Upper lobe of left lung (tissue), 6 donors: ENCODE results near the gene MLPH. TPM values are rescaled to one million over a fixed set of nuclear protein-coding genes. Genes with fewer than 3 reads are reported as not detected.

ENCODE experiments used
- ATAC-seq, 2 donors: fragments of 200-7000 bp; cut with Tn5 transposase; one replicate each; pipeline ENCODE4 v1.9.1; 2022; ENCODE audit warnings: mild to moderate bottlenecking in 2 of 2, moderate library complexity in 2 of 2; ENCODE audit not compliant: low FRiP score in 2 of 2
- DNase-seq, 2 donors: peaks; one replicate each; pipeline ENCODE4 v3.0.0-alpha.2; 2019 to 2020
- H3K27ac ChIP-seq, 4 donors: fragments of 200-600 bp; sonication (generic); one replicate each; pipeline ENCODE4 v1.5.1; 2016 to 2019
- H3K27me3 ChIP-seq, 4 donors: fragments of 200-600 bp; sonication (generic); one replicate each; pipeline ENCODE4 v1.5.1; 2017 to 2019
- H3K36me3 ChIP-seq, 4 donors: fragments of 200-600 bp; sonication (generic); one replicate each; pipeline ENCODE4 v1.5.1; 2016 to 2019
- H3K4me1 ChIP-seq, 4 donors: fragments of 200-600 bp; sonication (generic); one replicate each; pipeline ENCODE4 v1.5.1; 2018 to 2019
- H3K4me3 ChIP-seq, 4 donors: fragments of 200-600 bp; sonication (generic); one replicate each; pipeline ENCODE4 v1.5.1; 2017 to 2019; ENCODE audit warnings: mild to moderate bottlenecking in 2 of 4, moderate library complexity in 1 of 4
- H3K9me3 ChIP-seq, 4 donors: fragments of 200-600 bp; sonication (generic); one replicate each; pipeline ENCODE4 v1.5.1; 2018 to 2019
- CTCF ChIP-seq, 6 experiments: fragments of 450-650 bp in 4 of 6; fragments of 200-600 bp in 2 of 6; sonication (generic) in 2 of 6; IDR thresholded peaks; one replicate each; pipeline ENCODE4 v1.5.1; 2016 to 2019; ENCODE audit warnings: antibody characterized with exemption in 6 of 6
- EP300 ChIP-seq, 4 donors: sonication (generic); formaldehyde crosslinking; IDR thresholded peaks; one replicate each; pipeline ENCODE4 v1.5.1; 2017; ENCODE audit warnings: antibody characterized with exemption in 4 of 4, control low read depth in 2 of 4
- POLR2A ChIP-seq, 4 donors: fragments of 450-650 bp; IDR thresholded peaks; one replicate each; pipeline ENCODE4 v1.5.1; 2016 to 2017; ENCODE audit warnings: antibody characterized with exemption in 4 of 4, mild to moderate bottlenecking in 2 of 4
- POLR2AphosphoS5 ChIP-seq, 2 donors: sonication (generic); formaldehyde crosslinking; IDR thresholded peaks; one replicate each; pipeline ENCODE4 v1.5.1; 2017; ENCODE audit warnings: antibody characterized with exemption in 2 of 2
- WGBS, 2 donors: methylation state at CpG; one replicate each; pipeline ENCODE4 v1.1.5; 2017 to 2018; 5-methylcytosine and 5-hydroxymethylcytosine counted together
- total RNA-seq, 6 donors: library from RNA; depleted of rRNA in 4 of 6; stranded (reverse); fragments of >200 nt in 4 of 6; gene quantifications; one replicate each; pipeline versions ENCODE4 v1.1.0 to v1.2.1, GENCODE V29; 2016 to 2021
- donor health status: DM: no; HTN: no; CAD: no; lungs with moderate emphysema.
- donor health status: DM: no; HTN: yes; CAD: no; lungs with severe emphysema.

Gene MLPH
- total RNA-seq, 6 donors from 2014 or later = 289 to 1,452 (median 502) TPM

- WGBS, 2 donors = 56 to 59% methylated on average over 4 of the region's 4 CpGs
- Histone ChIP-seq H3K27ac (peak overlapping the region in 2 of 4 donors; percentile 88 to 92), H3K4me3 (no peak overlapping the region), H3K9me3 (no peaks in the 10 kb centered on the region), H3K4me1 (peaks cover 15 to 52% (median 33%) of the 10 kb centered on the region in 4 donors), H3K27me3 (no peaks in the 10 kb centered on the region), H3K36me3 (no peaks in the 10 kb centered on the region)
- DNase-seq (no peak), ATAC-seq (no peak)
- TF ChIP-seq EP300 (IDR thresholded peaks at IDR 0.05) = no peak
- TF ChIP-seq POLR2AphosphoS5 (IDR thresholded peaks at IDR 0.05) = no peak
- TF ChIP-seq CTCF (IDR thresholded peaks at IDR 0.05) = no peak
- no peak for TF ChIP-seq POLR2A (IDR thresholded peaks at IDR 0.05)
Observed at GRCh38 chr2:237479747-237480146, 7.3 kb upstream of the MLPH start.

GRCh38 chr2:237480556-237480955 lies 6.5 kb upstream of the MLPH start:
- peak overlapping the region in 2 of 4 donors; percentile 88 to 92 for H3K27ac ChIP-seq

GRCh38 chr2:237480988-237481525 lies 6.0 kb upstream of the MLPH start:
- no peak for DNase-seq
- 91 to 94% methylated on average over 3 of the region's 3 CpGs for WGBS, 2 donors
- Histone ChIP-seq H3K27ac (peak overlapping the region in 2 of 4 donors; percentile 88 to 92), H3K27me3 (no peaks in the 10 kb centered on the region), H3K4me3 (no peak overlapping the region), H3K9me3 (no peaks in the 10 kb centered on the region), H3K36me3 (no peaks in the 10 kb centered on the region), H3K4me1 (peaks cover 9 to 48% (median 25%) of the 10 kb centered on the region in 4 donors)
- TF ChIP-seq POLR2AphosphoS5 (IDR thresholded peaks at IDR 0.05) (no peak), CTCF (IDR thresholded peaks at IDR 0.05) (no peak), POLR2A (IDR thresholded peaks at IDR 0.05) (no peak), EP300 (IDR thresholded peaks at IDR 0.05) (no peak)
- no peak for ATAC-seq

More at GRCh38 chr2:237480556-237480955, 6.5 kb upstream of the MLPH start:
- 65 to 70% methylated on average over 7 of the region's 7 CpGs for WGBS, 2 donors
- peaks cover 14 to 49% (median 30%) of the 10 kb centered on the region in 4 donors for H3K4me1 ChIP-seq
- no peaks in the 10 kb centered on the region for H3K36me3 ChIP-seq
- TF ChIP-seq POLR2A (IDR thresholded peaks at IDR 0.05) (peak in 1 of 4 donors; percentile 12), CTCF (IDR thresholded peaks at IDR 0.05) (peak in 1 of 6 experiments; percentile 9), POLR2AphosphoS5 (IDR thresholded peaks at IDR 0.05) (no peak), EP300 (IDR thresholded peaks at IDR 0.05) (no peak)
- no peak for ATAC-seq
- no peaks in the 10 kb centered on the region for H3K9me3 ChIP-seq
- no peaks in the 10 kb centered on the region for H3K27me3 ChIP-seq
- no peak for DNase-seq
- H3K4me3 ChIP-seq = no peak overlapping the region

- DNase-seq = peak in 1 of 2 donors; percentile 96
- no peaks in the 10 kb centered on the region for H3K36me3 ChIP-seq
- no peak overlapping the region for H3K4me3 ChIP-seq
- 27 to 35% methylated on average over 6 of the region's 6 CpGs for WGBS, 2 donors
- peak; percentile 90 to 92 for ATAC-seq
- H3K9me3 ChIP-seq = no peaks in the 10 kb centered on the region
- TF ChIP-seq POLR2AphosphoS5 (IDR thresholded peaks at IDR 0.05) (peak in 1 of 2 donors; percentile 92), CTCF (IDR thresholded peaks at IDR 0.05) (no peak), POLR2A (IDR thresholded peaks at IDR 0.05) (peak in 2 of 4 donors; percentile 63 to 88), EP300 (IDR thresholded peaks at IDR 0.05) (peak in 3 of 4 donors; percentile 15 to 98 (median 48))
- peak overlapping the region; percentile 6 to 92 (median 81) for H3K27ac ChIP-seq
- H3K27me3 ChIP-seq = peaks cover 0 to 13% (median 5%) of the 10 kb centered on the region in 4 donors
- peaks cover 15 to 56% (median 29%) of the 10 kb centered on the region in 4 donors for H3K4me1 ChIP-seq
Observed at GRCh38 chr2:237482485-237482884, 4.6 kb upstream of the MLPH start.
